Smooth muscle cell (in vitro differentiated cells): ENCODE data around the gene KRT73. TPM values are rescaled to one million over a fixed set of nuclear protein-coding genes. Genes with fewer than 3 reads are reported as not detected.

Experiments
- DNase-seq: peaks from one replicate; lab custom pipeline; 2025; ENCODE audit not compliant: unreplicated experiment; lab: John Stamatoyannopoulos, UW
- H2AFZ ChIP-seq: fragments of 200-600 bp; sonication (generic); 2 replicates; pipeline ENCODE4 v1.6.0; 2016; ENCODE audit warnings: antibody characterized with exemption, low read depth, mild to moderate bottlenecking
- H3F3A ChIP-seq: fragments of 200-600 bp; sonication (generic); 2 replicates; pipeline ENCODE4 v1.6.0; 2017; ENCODE audit warnings: antibody characterized with exemption, low read depth
- H3K27ac ChIP-seq: fragments of 200-600 bp; sonication (generic); 2 replicates; pipeline ENCODE4 v1.5.1; 2016; ENCODE audit warnings: low read depth, mild to moderate bottlenecking
- H3K27me3 ChIP-seq: fragments of 200-600 bp; sonication (generic); 2 replicates; pipeline ENCODE4 v1.6.1; 2016; ENCODE audit warnings: low read depth, mild to moderate bottlenecking
- H3K36me3 ChIP-seq: fragments of 200-600 bp; sonication (generic); 2 replicates; pipeline ENCODE4 v1.5.1; 2016; ENCODE audit warnings: low read depth
- H3K4me1 ChIP-seq: fragments of 200-600 bp; sonication (generic); 2 replicates; pipeline ENCODE4 v1.5.1; 2016; ENCODE audit warnings: low read depth
- H3K4me2 ChIP-seq: fragments of 200-600 bp; sonication (generic); 2 replicates; pipeline ENCODE4 v1.6.0; 2016; ENCODE audit warnings: mild to moderate bottlenecking
- H3K4me3 ChIP-seq: fragments of 200-600 bp; sonication (generic); 2 replicates; pipeline ENCODE4 v1.5.1; 2016; ENCODE audit warnings: mild to moderate bottlenecking
- H3K79me2 ChIP-seq: fragments of 200-600 bp; sonication (generic); 2 replicates; pipeline ENCODE4 v1.6.0; 2016; ENCODE audit warnings: low read depth, mild to moderate bottlenecking
- H3K9ac ChIP-seq: fragments of 200-600 bp; sonication (generic); 2 replicates; pipeline ENCODE4 v1.6.0; 2016; ENCODE audit warnings: low read depth
- H3K9me3 ChIP-seq: fragments of 200-600 bp; sonication (generic); replicated peaks from 2 replicates; pipeline ENCODE4 v1.5.1; 2016; ENCODE audit warnings: low read depth
- H4K20me1 ChIP-seq: fragments of 200-600 bp; sonication (generic); 2 replicates; pipeline ENCODE4 v1.6.0; 2016; ENCODE audit warnings: low read depth
- CTCF ChIP-seq: fragments of 200-600 bp; sonication (generic); IDR thresholded peaks from 2 replicates; pipeline ENCODE4 v1.5.1; 2017; ENCODE audit warnings: borderline replicate concordance, mild to moderate bottlenecking, antibody characterized with exemption; ENCODE audit not compliant: insufficient read depth, poor library complexity, severe bottlenecking
- WGBS: methylation state at CpG from one replicate; pipeline ENCODE4 v1.1.7; 2016; ENCODE audit warnings: low lambda C conversion rate; 5-methylcytosine and 5-hydroxymethylcytosine counted together
- polyA plus RNA-seq: library from polyadenylated mRNA; unstranded; fragments of >200 nt; fragmentation: Nextera tagmentation; extraction: Ambion mirVana; gene quantifications from 2 replicates; pipeline ENCODE4 v1.2.1, GENCODE V29; 2016
- total RNA-seq: library from RNA; depleted of rRNA; stranded (reverse); fragments of >200 nt; gene quantifications from 2 replicates; pipeline ENCODE4 v1.2.3, GENCODE V29; 2014

Gene KRT73
- total and polyA plus RNA-seq, 2 experiments from 2014 or later: not detected

DNA sequence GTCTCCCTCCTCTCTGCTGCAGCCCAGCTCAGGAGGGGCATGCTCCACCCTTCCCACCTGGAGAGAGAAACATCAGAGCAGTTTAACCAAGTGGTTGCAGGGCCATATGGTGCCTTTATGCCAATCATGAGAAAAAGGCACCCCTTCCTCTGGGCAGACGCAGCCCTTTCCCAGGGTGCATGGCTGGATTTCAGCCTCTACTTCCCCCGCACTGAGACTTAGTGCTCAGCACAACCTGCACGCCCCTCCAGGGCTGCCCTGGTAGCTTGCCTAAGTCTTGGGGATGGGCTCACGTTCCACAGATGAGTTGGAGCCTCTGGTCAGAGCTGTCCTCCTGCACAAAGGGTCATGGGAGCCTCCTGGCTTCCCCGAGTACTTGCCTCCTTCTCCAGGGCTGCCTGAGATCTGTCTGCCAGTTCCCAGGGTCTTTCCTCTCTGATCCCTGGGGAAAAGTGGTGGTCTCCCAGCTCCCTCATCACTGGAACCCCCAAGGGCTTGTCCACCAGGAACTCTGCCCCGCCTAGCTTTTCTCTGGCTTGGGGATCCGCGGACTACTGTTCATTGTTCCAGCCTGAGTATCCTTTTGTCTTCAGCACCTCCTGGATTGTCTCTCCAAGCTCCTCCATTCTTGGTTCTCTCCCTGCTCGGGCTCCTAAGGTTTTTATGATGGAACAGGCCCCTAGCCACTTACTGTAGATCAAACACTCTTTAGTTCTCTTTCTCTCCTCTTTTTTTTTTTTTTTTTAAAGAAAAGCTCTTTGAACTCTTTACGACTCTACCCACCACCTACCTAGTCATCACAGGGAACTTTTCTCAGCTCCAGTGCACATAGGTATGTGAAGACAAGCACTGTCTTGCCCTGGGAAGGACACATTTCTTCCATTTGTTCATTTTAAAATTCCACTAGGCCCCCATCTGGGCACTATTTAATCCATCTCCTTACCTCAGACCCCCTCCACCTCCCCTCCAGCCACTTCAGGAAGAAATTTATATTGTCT, 38.6 kb downstream of the KRT73 start:
- H3K4me2 ChIP-seq: no peak overlapping the region
- no peaks in the 10 kb centered on the region for H3K79me2 ChIP-seq
- H3K4me3 ChIP-seq: no peak overlapping the region
- DNase-seq: no peak
- H4K20me1 ChIP-seq: no peaks in the 10 kb centered on the region
- no peaks in the 10 kb centered on the region for H3F3A ChIP-seq
- peak overlapping the region; percentile 35 for H3K9ac ChIP-seq
- TF ChIP-seq CTCF: no peak
- H3K4me1 ChIP-seq: no peaks in the 10 kb centered on the region
- H3K36me3 ChIP-seq: no peaks in the 10 kb centered on the region
- no peaks in the 10 kb centered on the region for H3K27me3 ChIP-seq
- WGBS: 72% methylated on average over 10 of the region's 10 CpGs
- H3K9me3 ChIP-seq: no peaks in the 10 kb centered on the region
- H3K27ac ChIP-seq: peak overlapping the region; percentile 77
- H2AFZ ChIP-seq: no peak overlapping the region

DNA sequence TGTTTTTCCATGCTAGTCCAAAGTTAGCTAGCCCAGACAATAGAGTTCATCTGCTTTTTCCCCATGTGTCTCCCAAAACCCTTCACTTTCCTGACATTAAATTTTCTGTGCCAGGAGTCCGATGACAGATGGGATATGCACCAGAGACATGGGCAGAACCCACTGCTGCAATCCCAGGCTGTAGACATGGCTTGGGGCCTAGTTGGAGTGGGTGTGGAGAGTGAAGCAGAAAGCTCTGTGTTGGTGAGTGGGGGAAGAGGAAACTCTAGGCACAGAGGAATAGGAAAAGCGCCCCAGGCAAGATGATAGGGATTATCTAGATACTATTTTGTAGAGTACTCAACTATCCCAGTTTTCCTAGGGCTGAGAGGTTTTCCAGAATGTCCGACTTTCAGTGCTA, 39.9 kb downstream of the KRT73 start:
- Histone ChIP-seq H3K4me3 (no peak overlapping the region), H3K4me2 (no peak overlapping the region), H2AFZ (no peak overlapping the region), H3F3A (no peaks in the 10 kb centered on the region), H3K79me2 (no peaks in the 10 kb centered on the region), H4K20me1 (no peaks in the 10 kb centered on the region), H3K4me1 (no peaks in the 10 kb centered on the region), H3K36me3 (no peaks in the 10 kb centered on the region), H3K27me3 (no peaks in the 10 kb centered on the region), H3K27ac (no peak overlapping the region), H3K9me3 (no peaks in the 10 kb centered on the region), H3K9ac (no peak overlapping the region)
- DNase-seq: no peak
- TF ChIP-seq CTCF: no peak
- WGBS: 88% methylated on average over 3 of the region's 3 CpGs

DNA sequence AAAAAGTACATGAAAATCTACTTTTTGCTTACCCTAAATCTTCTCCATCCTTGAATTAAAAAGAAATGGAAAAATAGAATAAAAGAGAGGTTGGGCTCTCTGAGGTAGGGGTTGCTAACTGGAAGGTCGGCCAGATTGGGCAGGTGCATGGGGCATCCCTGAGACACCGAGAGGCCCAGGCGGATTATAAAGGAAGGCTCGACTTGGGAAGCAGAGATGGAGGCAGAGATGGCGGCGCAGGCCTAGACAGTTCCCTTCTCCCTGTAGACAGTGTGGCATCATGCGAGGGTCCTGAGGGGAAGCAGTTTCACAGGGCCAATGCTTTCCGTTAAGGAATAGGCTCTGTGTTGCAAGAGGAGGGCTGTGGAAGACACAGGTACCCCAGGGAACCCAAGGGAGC, 41.0 kb downstream of the KRT73 start:
- no peaks in the 10 kb centered on the region for H3K9me3 ChIP-seq
- no peaks in the 10 kb centered on the region for H3K36me3 ChIP-seq
- H3K9ac ChIP-seq: no peak overlapping the region
- H4K20me1 ChIP-seq: no peaks in the 10 kb centered on the region
- no peaks in the 10 kb centered on the region for H3K4me1 ChIP-seq
- no peak for DNase-seq
- H3K27me3 ChIP-seq: no peaks in the 10 kb centered on the region
- no peak overlapping the region for H2AFZ ChIP-seq
- H3K27ac ChIP-seq: no peak overlapping the region
- no peak overlapping the region for H3K4me2 ChIP-seq
- H3F3A ChIP-seq: no peaks in the 10 kb centered on the region
- no peaks in the 10 kb centered on the region for H3K79me2 ChIP-seq
- no peak for TF ChIP-seq CTCF
- H3K4me3 ChIP-seq: no peak overlapping the region
- 98% methylated on average over 8 of the region's 8 CpGs for WGBS

DNA sequence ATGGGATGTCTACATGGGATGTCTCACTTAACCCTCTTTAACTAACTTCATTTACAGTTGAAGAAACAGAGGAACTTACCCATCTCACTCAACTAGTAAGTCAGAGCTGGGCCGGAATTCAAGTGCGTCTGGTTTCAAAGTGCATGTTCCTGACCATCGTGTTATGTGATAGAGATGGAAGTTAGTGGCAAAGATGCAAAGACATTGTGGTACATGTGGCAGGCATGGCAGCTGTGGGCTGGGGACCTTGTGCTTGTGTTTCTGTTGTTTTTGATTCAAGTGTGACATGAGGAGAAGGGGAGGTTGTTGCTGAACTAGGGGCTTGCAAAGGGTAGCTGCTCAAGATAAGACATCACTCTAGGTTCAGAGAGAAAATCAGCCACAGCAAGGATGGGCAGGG, 42.4 kb downstream of the KRT73 start:
- Histone ChIP-seq H3K4me2 (no peak overlapping the region), H3K4me1 (no peaks in the 10 kb centered on the region), H3F3A (no peaks in the 10 kb centered on the region), H2AFZ (no peak overlapping the region), H3K27me3 (no peaks in the 10 kb centered on the region), H3K36me3 (no peaks in the 10 kb centered on the region), H3K4me3 (no peak overlapping the region), H3K27ac (no peak overlapping the region), H3K9ac (no peak overlapping the region), H3K79me2 (no peaks in the 10 kb centered on the region), H3K9me3 (no peaks in the 10 kb centered on the region), H4K20me1 (no peaks in the 10 kb centered on the region)
- WGBS: 96% methylated on average over 3 of the region's 3 CpGs
- no peak for TF ChIP-seq CTCF
- DNase-seq: no peak
